Ecto neural progenitor cell (in vitro differentiated cells): ENCODE measurements around the gene TMEM208.

ENCODE experiments used
- DNase-seq: peaks from one replicate; pipeline ENCODE4 v3.0.0-alpha.2; 2018; ENCODE audit warnings: low spot score

TMEM208 gene

GRCh38 chr16:67226804-67227566 lies at the start of gene TMEM208:
Gene TMEM208 (plus strand): TSS chr16:67227130. CDS start chr16:67227219, 89 bp downstream.
- DNase-seq: peak; percentile 99

- DNase-seq: peak; percentile 76
These were observed 48.9 kb upstream of the TMEM208 start for GRCh38 chr16:67177743-67178699.

DNA sequence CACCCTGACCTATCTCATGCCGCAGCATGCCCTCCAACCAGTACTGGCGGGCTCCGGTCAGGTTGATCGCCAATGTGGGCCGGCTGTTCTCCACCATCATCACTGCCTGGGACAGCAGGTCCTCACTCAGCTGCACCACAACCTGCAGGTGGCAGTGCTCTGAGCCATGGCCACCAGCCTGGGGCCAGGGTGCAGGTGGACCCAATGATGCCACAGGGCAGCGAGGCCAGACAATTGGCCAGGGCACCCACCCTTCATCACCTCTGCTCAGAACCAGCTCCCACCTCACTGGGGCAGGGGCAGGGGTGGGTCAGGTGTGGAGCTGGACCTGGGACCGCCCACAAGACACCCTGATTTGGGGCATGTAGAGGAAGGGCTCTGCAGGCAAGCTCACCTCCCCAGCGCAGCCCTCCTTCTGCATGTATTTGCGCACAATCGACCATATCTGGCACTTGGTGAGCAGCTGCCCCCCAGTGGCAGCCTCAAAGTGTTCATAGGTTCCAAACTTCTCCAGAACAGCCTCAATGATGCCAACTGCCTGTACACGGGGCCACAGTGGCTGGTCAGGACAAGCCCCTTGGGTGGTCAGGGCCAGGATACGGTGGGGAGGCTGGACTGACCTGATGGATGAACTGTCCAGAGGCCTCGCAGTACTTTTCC lies 47.4 kb upstream of the TMEM208 start:
- no peak for DNase-seq

DNA sequence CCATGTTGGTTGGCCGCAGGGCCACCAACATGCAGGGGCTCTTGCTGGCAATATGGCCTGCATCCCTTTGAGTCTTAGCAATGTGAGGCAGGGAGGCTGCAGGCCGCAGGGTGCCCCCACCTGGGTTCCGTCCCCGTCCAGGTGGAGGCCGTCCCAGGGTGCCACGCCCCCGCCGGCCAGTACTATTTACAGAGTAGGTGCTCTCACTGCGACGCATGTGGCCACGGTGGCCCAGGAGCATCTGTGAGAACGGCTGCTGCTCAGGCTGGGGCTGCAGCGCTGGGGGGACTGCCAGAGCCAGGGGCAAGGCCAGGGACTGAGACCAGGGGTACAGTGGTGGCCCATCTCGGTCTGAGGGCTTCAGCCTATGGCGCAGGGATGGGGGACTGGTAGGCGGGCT lies 46.8 kb upstream of the TMEM208 start:
- DNase-seq: no peak

DNA sequence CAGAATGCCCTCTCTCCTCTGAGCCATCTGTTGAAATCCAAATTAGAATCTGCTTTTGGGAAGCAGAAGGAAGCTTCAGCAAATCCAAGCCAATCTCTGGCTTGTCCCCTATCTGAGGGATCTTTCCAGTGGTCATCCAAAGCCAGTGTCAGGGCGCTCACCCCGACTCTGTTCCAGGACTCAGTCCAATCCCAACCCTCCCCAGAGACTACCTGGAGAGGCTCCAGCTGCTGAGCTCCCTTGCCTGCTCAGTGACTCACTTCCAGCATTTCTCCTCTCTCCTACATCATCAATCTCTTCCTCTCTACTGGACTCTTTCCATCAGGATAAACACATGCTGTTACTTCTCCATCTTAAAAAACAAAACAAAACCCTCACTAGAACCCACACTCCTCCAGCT lies 45.6 kb upstream of the TMEM208 start:
- DNase-seq: no peak

- DNase-seq: no peak
These were observed 44.6 kb upstream of the TMEM208 start for GRCh38 chr16:67182288-67182687.

- no peak for DNase-seq
These were observed 43.7 kb upstream of the TMEM208 start for GRCh38 chr16:67183284-67183626.

DNA sequence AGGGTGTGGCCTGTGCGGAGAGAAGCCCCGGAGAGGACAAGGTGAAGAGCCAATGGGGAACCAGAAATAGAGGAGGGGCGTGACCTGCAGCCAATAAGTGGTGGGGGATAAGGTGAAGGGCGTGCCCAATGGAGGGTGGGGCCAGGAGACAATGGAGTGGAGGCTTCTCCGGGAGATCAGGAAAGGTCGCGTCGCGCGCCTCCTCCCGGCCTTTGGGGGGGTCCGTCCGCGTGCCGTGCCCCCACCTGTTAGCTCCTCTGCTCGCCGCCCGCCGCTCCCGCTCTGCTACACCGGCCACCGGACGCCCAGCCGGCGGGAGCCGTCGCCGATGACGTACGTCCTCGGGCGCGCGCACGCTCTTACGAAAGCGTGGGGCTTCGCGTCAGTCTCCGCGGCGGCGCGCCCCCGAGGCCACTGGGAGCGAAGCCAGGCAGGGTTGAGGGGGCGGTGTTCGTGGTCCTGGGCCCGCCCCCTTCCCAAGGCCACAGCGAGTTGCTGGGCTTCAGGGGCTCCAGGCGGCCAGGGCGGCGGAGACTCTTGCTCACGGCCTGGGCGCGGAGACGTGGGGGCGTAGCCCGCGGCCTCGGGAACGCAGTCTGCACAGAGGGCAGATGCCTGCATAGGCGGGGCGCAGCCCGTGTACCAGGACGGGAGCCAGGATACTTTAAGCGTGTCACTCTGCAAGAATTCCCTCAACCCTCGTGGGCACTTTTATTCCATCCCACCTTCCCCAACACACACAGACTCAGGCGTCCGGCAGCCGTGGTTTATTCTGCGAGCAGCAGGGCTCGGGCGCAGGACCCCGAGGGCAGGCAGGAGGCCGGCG lies 43.1 kb upstream of the TMEM208 start, which contains the start of gene MATCAP1:
Gene MATCAP1, minus strand, starts transcription at position 337 of the 826 bp plus-strand sequence. CDS start 3,353 bp downstream, outside the sequence.
- peak; percentile 95 for DNase-seq

GRCh38 chr16:67184453-67184994 lies 42.4 kb upstream of the TMEM208 start:
- DNase-seq: no peak

- peak; percentile 93 for DNase-seq
These were observed 41.8 kb upstream of the TMEM208 start for GRCh38 chr16:67184995-67185650.

GRCh38 chr16:67185651-67186134 lies 41.2 kb upstream of the TMEM208 start:
- DNase-seq: no peak

DNA sequence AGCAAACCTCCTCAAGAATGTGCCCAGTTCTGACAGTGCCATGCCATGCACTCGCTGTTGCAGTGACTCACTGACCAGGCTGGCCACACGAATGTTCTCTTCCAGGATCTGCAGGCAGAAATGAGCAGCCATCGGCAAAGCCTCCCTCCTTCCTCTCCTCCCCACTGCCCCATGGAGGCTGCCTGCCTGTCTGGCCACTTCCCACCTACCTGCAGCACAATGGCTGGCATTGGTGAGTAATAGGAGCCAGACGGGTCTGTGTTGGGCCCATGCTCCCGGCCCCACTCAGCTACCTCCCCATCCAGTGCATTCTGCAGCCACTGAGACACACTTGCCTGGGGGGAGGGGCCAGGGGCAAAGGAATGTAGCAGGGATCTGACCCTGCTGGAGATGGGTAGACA lies 40.4 kb upstream of the TMEM208 start:
- no peak for DNase-seq

DNA sequence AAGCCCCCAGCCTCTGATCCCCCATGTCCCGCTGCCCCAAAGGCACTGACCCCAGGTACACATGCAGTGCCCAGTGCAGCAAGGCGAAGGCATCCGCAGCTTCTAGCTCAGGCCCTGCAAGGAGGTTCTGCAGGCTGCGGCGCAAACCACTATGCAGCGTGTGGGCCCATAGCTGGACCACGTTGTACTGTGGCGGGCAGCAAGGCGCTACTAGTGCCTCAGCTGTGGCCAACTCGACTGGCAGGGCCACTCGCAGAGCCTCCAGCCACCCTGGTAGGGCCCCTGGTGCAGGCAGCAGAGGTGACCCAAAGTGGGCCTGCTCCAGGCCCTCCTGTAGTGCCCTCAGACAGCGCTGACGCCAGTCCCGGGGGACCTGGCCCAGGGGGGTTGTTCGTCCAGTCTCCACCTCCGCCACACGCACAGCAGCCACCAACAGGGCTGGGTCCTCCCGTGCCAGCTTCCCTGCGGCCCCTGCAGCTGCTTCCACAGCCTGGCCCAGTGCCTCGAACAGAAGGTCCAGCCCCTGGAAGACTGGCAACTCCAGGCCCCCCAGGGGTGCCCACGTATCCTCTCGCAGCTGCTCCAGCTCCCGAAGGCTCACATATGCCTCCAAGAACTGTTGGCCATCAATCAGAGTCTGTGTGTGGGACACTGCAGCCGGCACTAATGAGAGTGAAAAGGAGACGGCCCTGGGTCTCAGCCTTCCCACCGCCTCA lies 39.6 kb upstream of the TMEM208 start:
- no peak for DNase-seq

GRCh38 chr16:67188323-67188722 lies 38.6 kb upstream of the TMEM208 start:
- no peak for DNase-seq

- no peak for DNase-seq
These were observed 38.1 kb upstream of the TMEM208 start for GRCh38 chr16:67188798-67189197.

- DNase-seq: no peak
These were observed 36.9 kb upstream of the TMEM208 start, which contains the start of gene EXOC3L1 for GRCh38 chr16:67190041-67190440. Gene EXOC3L1 (minus strand): TSS chr16:67190136. CDS start chr16:67189676, 460 bp downstream.

DNA sequence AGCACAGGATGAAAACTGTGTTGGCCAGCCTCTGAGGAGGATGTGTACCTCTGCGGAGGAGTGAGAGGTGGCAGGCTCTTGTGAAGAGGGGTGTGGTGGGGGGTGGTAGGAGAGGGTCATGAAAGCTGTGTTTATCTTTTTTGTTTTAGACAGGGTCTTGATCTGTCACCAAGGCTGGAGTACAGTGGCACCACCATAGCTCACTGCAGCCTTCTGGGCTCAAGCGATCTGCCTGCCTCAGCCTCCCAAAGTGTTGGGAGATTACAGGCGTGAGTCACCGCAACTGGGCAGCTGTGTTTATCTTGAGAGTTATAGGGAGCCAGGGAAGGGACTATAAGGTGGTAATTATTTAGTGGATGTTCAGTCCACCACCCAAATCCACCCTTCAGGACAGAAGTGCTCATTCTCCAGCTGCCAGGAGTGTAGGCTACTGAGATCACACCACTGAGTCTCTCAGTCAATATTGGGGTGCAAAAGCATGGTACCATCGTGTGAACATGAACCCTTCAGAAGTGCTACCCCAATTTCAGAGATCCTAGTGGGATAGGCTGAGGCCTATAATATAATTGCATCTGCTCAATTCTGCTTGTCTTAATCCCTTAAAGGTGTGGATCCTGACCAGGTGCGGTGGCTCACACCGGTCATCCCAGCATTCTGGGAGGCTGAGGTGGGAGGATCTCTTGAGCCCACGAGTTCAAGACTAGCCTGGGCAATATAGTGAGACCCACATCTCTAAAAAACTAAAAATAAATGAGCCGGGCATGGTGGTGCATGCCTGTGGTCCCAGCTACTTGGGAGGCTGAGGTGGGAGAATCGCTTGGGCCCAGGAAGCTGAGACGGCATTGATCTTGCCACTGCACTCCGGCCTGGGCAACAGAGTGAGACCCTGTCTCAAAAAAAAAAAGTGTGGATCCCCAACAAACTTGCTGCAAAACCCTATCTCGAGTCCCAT lies 36.2 kb upstream of the TMEM208 start:
- no peak for DNase-seq

GRCh38 chr16:67191411-67191994 lies 35.4 kb upstream of the TMEM208 start:
- DNase-seq: no peak
